Adrenal gland (tissue), 5 donors: ENCODE results near the gene PPM1L.

Source experiments
- POLR2A ChIP-seq, 2 donors: fragments of 450-650 bp; IDR thresholded peaks; one replicate each; pipeline ENCODE4 v1.6.1; 2017; ENCODE audit warnings: antibody characterized with exemption in 2 of 2, mild to moderate bottlenecking in 2 of 2, moderate library complexity in 1 of 2
- TF ChIP-seq, protein P1 (sequence below), 6 experiments: fragments of 450-650 bp in 4 of 6; fragments of 200-600 bp in 2 of 6; sonication (generic) in 1 of 6; IDR thresholded peaks; 1 replicate in 5 of 6; 2 replicates in 1 of 6; pipeline versions ENCODE4 v1.5.1 to v1.8.0; 2016 to 2021; ENCODE audit warnings: antibody characterized with exemption in 6 of 6, mild to moderate bottlenecking in 2 of 6, moderate library complexity in 1 of 6
- donor health status: DM: no; HTN: no; CAD: no.

DNA sequence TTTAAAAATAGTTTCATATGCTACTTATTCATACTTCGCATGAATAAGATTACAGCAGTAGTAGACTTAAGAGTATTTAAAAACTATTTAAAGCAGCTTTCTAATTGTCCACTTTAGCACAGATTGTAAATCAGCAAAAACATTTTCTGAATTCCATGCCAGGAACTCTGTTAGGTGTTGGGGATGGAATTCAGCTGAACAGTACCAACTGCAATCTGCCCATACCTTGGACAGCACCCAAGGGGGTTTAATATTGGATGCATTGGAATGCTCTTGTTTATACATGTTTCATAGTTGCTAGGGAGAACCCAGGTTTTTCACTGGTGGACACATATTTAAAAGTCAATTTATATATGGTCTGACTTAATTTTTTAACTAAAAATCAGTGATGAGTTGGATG lies 74.8 kb downstream of the PPM1L start:
- no peak for TF ChIP-seq POLR2A (IDR thresholded peaks at IDR 0.05)
- TF ChIP-seq, protein P1, sequence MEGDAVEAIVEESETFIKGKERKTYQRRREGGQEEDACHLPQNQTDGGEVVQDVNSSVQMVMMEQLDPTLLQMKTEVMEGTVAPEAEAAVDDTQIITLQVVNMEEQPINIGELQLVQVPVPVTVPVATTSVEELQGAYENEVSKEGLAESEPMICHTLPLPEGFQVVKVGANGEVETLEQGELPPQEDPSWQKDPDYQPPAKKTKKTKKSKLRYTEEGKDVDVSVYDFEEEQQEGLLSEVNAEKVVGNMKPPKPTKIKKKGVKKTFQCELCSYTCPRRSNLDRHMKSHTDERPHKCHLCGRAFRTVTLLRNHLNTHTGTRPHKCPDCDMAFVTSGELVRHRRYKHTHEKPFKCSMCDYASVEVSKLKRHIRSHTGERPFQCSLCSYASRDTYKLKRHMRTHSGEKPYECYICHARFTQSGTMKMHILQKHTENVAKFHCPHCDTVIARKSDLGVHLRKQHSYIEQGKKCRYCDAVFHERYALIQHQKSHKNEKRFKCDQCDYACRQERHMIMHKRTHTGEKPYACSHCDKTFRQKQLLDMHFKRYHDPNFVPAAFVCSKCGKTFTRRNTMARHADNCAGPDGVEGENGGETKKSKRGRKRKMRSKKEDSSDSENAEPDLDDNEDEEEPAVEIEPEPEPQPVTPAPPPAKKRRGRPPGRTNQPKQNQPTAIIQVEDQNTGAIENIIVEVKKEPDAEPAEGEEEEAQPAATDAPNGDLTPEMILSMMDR (IDR thresholded peaks at IDR 0.05): no peak
